ENCODE data around the gene RHOA. TPM values are rescaled to one million over a fixed set of nuclear protein-coding genes. Genes with fewer than 3 reads are reported as not detected.
"Not testable (repeated sequence)": the region's sequence is repeated elsewhere in the genome, so short reads cannot be mapped to it uniquely, and the experiment has no call there.

Gene RHOA
- total and polyA plus RNA-seq, 2 of the 8 experiments (the other 6 are each of a cell fraction or from before 2014, with no cell fraction given): 176 to 397 TPM

- H3K4me1 ChIP-seq (replicated peaks in 1 of 4; ENCODE audit: control insufficient read depth in 3 of 4, insufficient read depth in 4 of 4, low read length in 3 of 4); H3K4ac ChIP-seq (replicated peaks; ENCODE audit: insufficient read length, low read depth, low read length); H3K27ac ChIP-seq (ENCODE audit: low read depth, low read length); H4K8ac ChIP-seq (ENCODE audit: extremely low read depth, insufficient read depth, low read length); H4K91ac ChIP-seq (replicated peaks; ENCODE audit: insufficient read length, low read length); H3K79me2 ChIP-seq (ENCODE audit: control insufficient read depth in 1 of 2, insufficient read depth in 2 of 2, low read length in 2 of 2); H2BK120ac ChIP-seq (replicated peaks; ENCODE audit: low read depth, low read length); FAIRE-seq; H3K14ac ChIP-seq (ENCODE audit: insufficient read length); H2BK15ac ChIP-seq (ENCODE audit: low read length); H2BK12ac ChIP-seq (ENCODE audit: low read depth, low read length); H3K4me3 ChIP-seq (ENCODE audit: extremely low read depth in 1 of 4, insufficient read depth in 2 of 4, low read depth in 3 of 4, low read length in 4 of 4); H3K4me2 ChIP-seq (ENCODE audit: insufficient read depth in 1 of 2, low read depth in 2 of 2, low read length in 2 of 2); H4K5ac ChIP-seq (ENCODE audit: insufficient read length, low read depth, low read length); H4K20me1 ChIP-seq (replicated peaks in 1 of 2; ENCODE audit: control insufficient read depth in 1 of 2, insufficient read depth in 2 of 2, low read length in 2 of 2); H3K79me1 ChIP-seq (ENCODE audit: low read depth, low read length); H3K9ac ChIP-seq (replicated peaks in 1 of 4; ENCODE audit: extremely low read depth in 1 of 4, low read depth in 3 of 4, low read length in 3 of 4); H3K18ac ChIP-seq (ENCODE audit: extremely low read depth, low read length); H3K56ac ChIP-seq (replicated peaks; ENCODE audit: insufficient read length, low read depth, low read length); H2AK5ac ChIP-seq (ENCODE audit: low read depth, low read length); H2BK20ac ChIP-seq (ENCODE audit: low read length); H3K27me3 ChIP-seq (replicated peaks in 1 of 4; ENCODE audit: control insufficient read depth in 3 of 4, extremely low read depth in 1 of 4, insufficient read depth in 3 of 4, low read length in 3 of 4); H3K23me2 ChIP-seq (ENCODE audit: low read depth, low read length); H3K23ac ChIP-seq (ENCODE audit: insufficient read length); H3K36me3 ChIP-seq (ENCODE audit: control insufficient read depth in 2 of 4, insufficient read depth in 4 of 4, low read length in 3 of 4); DNase-seq (ENCODE audit: low read depth in 1 of 2, low spot score in 2 of 2); H3K9me3 ChIP-seq (ENCODE audit: insufficient read depth in 2 of 2, low read depth in 1 of 2, low read length in 1 of 2); H2AFZ ChIP-seq (ENCODE audit: low read length); H2BK5ac ChIP-seq (ENCODE audit: low read depth, low read length): not testable (repeated sequence)
- ChIA-PET POLR2A (ENCODE audit: partially characterized antibody) (interaction anchor here (4.3 kb wide), 1 partner anchor 10 kb away, joined by 20 read pairs; the partner anchor contains the start of gene GPX1), CTCF (ENCODE audit: partially characterized antibody) (interaction anchor here (0.7 to 2.9 kb wide), 2 partner anchors 8 to 102 kb away, joined by 3 to 11 read pairs; partner anchors contain the start of gene USP4)
- 93% methylated on average over 12 of the region's 12 CpGs; no CpG with 5 or more reads in 1 of the 2 experiments for WGBS, 2 experiments (ENCODE audit: extremely low coverage in 1 of 2, insufficient coverage in 1 of 2, insufficient read length in 1 of 2, insufficient replicate concordance in 2 of 2, low coverage in 1 of 2, low lambda C conversion rate in 2 of 2, missing lambda C conversion rate in 1 of 2)
Observed at GRCh38 chr3:49348361-49348760, 63.4 kb downstream of the RHOA start.
